ENCODE results near the gene ARHGAP15.

- TF ChIP-seq CTCF (IDR thresholded peaks at IDR 0.05) (no peak), POLR2A (IDR thresholded peaks at IDR 0.05) (no peak)
Measured at GRCh38 chr2:143125717-143126116, 3.5 kb upstream of the ARHGAP15 start.
